GM21576 (cell line): ENCODE data around the gene GTF2A1L.
"Not testable (repeated sequence)": the region's sequence is repeated elsewhere in the genome, so short reads cannot be mapped to it uniquely, and the experiment has no call there.

ENCODE experiments used
- ATAC-seq: cut with Tn5 transposase; IDR thresholded peaks from one replicate; pipeline ENCODE4 v1.9.1; 2021; ENCODE audit warnings: mild to moderate bottlenecking, moderate library complexity; ENCODE audit not compliant: unreplicated experiment

The GTF2A1L gene

DNA sequence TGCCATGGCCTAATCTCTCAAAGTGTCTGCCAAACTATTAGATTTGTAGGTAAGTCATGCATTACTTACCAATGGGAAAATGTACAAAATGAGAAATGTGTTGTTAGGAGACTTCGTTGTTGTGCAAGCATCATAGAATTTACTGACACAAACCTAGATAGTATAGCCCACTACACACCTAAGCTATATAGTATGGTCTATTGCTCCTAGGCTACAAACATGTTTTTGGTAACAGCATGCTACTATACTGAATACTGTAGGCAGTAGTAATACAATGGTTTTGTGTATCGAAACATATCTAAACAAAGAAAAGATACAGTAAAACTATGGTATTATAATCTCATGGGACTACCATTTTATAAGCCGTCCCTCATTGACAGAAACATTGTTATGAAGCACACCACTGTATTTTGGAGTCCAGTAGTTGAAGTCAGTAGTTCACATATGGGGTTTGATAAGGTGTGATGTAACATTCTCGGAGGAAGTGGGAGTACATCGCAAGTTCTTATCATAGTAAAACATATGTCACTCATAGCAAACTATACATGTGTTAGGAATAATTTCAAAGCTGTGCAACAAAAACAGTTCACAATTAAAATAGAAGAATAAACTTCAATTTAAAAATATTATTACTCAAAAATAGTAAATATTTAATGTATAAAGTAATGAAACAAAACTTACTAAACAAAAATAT is 12.0 kb upstream of the GTF2A1L start:
- ATAC-seq, result no peak

DNA sequence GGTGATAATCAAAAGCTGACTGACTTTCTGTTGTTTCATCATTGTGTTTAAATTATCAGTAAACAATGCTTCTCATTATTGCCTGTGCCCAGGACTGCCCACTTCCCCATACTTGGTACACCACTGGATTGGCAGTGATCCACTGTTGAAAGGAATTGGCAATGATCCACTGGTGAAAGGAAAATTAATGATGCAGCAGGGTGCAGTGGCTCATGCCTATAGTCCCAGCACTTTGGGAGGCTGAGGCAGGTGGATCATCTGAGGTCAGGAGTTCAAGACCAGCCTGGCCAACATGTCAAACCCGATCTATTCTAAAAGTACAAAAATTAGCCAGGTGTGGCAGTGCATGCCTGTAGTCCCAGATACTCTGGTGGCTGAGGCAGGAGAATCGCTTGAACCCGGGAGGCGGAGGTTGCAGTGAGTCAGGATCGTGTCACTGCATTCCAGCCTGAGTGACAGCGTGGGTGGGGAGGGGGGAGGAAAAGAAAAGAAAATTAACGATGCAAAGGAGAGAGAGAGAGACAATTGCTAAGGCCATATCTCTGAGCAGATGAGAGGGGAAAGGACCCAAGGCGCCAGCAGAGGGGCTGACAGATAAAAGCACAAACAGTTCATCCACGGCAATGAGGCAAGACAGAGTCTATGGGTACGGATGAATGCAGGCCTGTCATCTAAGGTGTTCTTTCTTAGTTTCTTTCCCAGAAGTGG is 10.2 kb upstream of the GTF2A1L start:
- ATAC-seq, result no peak

DNA sequence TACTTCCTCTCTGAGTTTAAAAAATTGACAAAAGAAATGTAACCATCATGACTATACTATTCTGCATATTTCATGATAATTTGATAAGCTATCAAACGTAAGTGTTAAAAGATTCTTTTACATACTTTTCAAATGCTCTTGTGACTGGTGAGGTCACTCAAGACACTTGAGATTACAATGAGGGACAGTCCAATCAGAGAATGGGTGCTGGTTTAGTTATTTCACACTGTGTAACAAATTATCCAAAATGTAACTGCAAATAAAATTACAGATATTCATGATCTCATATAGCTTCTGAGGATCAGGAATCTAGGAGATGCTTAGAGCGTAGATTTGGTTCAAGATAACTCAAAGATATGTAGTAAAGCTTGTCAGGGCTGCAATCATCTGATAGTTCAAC is 4.4 kb upstream of the GTF2A1L start:
- ATAC-seq, result no peak

DNA sequence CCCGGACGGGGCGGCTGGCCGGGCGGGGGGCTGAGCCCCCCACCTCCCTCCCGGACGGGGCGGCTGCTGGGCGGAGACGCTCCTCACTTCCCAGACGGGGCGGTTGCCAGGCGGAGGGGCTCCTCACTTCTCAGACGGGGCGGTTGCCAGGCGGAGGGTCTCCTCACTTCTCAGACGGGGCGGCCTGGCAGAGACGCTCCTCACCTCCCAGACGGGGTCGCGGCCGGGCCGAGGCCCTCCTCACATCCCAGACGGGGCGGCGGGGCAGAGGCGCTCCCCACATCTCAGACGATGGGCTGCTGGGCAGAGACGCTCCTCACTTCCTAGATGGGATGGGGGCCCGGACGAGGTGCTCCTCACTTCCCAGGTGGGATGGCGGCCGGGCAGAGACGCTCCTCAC is 3.1 kb upstream of the GTF2A1L start:
- ATAC-seq, result not testable (repeated sequence)

DNA sequence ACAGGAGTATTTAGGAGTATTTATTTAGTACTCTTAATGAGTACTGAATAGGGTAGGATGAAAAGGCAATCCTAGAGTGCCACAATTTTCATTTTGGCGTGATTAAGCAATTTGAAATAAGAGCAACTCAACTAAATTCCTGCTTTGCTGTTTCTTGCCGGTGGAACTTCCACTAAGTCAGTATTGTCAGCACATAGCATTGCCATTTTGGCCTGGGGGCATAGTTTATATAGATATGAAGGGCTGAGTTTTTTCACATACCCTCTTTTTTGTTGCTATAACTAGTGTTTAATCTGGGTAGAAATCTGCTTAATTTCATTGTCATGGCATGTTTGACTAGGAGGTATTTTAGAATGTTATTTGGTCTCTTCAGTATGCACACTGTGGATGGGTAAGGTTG is 1.9 kb downstream of the GTF2A1L start:
- no peak for ATAC-seq

DNA sequence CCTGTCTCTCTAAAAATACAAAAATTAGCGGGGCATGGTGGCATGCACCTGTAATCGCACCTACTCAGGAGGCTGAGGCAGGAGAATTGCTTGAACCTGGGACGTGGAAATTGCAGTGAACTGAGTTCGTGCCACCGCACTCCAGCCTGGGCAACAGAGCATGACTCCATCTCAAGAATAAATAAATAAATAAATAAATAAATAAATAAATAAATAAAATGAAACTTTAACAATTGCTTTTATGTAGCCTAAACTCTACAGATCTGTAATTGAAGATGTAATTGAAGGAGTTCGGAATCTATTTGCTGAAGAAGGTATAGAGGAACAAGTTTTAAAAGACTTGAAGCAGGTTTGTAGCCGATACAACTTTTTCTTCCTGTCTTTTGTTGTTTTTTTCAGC is 2.9 kb downstream of the GTF2A1L start:
- ATAC-seq, result no peak

DNA sequence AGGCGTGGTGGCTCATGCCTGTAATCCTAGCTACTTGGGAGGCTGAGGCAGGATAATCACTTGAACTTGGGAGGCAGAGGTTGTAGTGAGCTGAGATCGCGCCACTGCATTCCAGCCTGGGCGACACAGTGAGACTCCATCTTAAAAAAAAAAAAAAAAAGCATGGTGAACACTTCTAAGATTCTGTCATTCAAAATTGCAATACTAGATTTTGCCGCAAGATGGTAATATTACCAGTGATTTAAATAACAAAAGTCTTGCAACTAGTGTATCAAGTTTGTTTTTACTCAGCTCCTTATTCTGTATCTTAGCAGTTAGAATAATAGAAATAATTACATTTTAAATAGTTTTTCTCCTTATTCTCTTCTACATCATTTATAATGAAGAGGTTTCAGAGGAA is 5.0 kb downstream of the GTF2A1L start:
- not testable (repeated sequence) for ATAC-seq

DNA sequence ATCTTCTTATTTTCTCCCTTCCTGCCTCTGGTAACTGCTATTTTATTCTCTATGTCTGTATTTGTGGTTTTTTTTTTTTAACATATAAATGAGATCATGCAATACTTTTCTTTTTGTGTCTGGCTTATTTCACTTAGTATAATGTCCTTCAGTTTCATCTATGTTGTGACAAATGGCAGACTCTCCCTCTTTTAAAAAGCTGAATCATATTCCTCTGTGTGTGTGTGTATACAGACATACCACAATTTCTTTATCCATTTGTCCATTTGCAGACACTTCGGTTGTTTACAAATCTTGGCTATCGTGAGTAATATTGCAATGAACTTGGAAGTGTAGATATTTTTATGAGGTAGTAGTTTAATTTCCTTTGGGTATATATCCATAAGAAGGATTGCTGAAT is 7.0 kb downstream of the GTF2A1L start:
- ATAC-seq, result no peak

DNA sequence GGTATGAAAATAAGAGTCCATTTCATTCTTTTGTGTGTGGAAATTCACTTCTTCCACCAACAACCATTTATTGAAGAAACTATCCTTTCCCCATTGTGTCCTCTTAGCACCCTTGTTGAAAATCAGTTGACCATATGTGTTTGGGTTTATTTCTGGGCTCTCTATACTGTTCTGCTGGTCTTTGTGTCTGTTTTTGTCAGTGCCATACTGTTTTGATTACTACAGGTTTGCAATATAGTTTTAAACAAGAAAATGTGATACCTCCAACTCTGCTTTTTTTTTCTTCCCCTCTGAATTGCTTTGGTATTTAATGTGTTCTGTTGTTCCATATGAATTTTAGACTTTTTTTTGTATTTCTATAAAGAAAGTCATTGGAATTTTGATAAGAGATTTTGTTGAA is 8.4 kb downstream of the GTF2A1L start:
- no peak for ATAC-seq

DNA sequence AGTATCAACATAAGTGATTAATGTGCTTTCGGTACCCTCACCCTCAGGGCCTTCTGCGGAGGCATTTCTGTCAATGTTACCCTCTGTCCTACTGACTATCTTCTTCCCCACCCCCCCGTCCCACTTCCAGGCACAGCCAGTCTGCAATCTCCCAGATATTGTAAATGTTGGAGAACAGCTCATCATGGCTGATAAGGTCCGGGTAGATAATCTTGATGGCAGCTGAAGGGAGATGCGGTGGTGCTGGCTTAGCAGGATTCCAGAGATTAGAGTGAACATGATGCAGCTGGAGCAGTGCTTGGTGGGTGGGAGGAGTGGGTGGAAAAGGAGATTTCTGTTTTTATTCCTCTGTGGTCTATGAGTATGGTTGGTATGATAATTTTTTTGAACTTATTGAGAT is 15.5 kb downstream of the GTF2A1L start:
- no peak for ATAC-seq

DNA sequence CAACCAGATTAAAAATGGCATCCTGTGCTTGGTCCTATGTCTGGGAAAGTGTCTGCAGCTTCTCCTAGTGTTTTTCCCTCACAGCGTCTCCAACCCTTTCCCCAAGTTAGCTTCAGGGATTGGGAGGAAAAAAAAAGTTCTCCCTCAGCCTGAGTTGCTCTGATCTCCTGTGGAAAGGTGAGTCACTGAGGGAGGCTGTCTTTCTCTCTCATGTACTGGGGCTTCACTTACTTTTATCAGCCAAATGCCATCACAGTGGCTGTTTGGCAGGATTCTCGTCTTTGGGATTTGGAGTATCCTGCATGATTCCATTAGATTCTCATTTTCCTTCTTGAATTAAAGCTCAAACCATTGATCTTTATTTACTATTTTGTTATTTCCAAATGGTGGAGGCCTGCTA is 18.1 kb downstream of the GTF2A1L start:
- no peak for ATAC-seq

DNA sequence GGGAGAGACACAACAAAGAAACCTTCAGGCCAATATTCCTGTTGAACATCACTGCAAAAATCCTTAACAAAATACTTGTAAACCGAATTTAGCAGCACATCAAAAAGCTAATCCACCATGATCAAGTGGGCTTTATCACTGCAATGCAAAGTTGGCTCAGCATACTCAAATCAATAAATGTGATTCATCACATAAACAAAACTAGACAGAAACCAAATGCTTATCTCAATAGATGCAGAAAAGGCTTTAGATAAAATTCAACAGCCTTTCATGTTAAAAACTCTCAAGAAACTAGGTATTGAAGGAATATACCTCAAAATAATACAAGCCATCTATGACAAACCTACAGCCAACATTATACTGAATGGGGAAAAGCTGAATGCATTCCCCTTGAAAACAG is 20.6 kb downstream of the GTF2A1L start:
- ATAC-seq, result no peak

DNA sequence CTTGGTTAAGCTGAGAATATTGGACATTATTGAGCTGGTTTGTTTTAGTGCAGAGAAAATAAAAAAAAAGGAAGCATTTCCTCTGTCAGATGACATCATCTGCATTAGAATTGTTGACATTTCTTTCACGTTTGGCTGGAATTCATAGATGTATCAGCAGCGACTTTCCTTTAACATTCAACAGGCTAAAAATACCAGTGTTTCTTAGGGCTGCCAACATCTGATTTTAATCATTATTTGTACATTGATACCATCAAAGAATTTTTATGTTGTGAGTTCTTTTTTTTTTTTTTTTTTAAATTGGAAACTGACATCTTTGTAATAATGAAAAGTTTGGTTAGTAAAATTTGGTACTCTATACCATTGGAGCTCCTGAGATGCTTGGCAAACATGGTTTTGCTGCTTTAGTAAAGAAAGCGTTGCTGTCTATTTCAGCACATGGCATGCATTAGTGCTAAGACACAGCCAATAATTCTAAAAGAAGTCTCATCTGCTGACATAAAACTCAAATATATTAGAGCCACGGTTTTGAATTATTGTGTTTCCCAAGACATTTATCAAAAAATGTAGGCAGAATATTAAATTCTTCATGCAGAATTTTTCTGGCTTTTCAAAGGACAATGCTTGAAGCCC is 33.6 kb downstream of the GTF2A1L start:
- ATAC-seq, result no peak

DNA sequence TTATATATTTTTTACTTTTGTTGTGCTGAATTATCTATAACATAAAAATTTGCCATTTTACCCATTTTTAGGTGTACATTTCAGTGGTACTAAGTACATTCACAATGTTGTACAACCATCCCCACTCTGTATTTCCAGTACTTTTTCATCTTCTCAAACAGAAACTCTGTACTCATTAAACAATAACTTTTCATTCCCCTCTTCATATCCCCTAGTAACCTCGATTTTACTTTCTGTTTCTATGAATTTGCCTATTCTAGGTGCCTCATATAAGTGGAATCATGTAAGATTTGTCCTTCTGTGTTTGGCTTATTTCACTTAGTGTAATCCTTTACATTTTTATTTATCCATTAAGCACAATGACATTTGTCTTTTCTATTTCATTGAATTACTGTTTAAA is 51.3 kb downstream of the GTF2A1L start:
- no peak for ATAC-seq

DNA sequence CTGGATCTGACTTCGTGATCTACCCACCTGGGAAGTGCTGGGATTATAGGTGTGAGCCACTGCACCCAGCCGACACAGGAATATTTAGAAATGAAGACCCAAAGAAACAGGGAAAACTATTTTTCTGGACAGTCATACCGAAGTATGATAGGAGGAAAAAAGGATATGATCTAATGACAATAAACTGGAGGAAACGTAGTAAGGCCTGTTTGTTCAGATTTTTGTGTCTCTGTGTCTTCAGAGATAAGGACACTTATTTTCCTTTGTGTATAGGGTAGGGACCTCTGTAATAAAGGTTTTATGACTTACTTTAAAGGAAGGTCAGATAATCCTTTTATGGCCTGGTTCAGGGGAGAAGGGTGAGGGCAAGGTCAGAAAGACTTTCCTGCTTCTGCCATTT is 55.9 kb downstream of the GTF2A1L start:
- no peak for ATAC-seq

DNA sequence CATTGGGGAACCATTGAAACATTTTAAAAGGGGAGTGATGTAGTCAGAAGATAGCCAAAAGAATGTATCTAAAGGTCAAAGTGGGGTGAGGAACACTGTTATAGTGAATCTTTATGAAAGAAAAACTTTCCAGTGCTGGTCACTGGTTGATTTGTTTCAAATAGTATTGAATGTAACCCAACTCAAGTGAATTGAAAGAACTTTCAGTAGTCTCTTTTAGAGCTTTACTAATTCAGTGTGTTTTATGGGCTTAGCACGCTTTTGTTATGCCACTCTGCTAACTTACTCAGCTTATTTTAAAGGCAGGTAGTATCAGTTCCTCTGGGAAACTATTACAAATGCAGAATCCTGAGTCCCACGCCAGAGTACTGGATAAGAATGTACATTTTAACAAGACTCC is 57.3 kb downstream of the GTF2A1L start:
- ATAC-seq, result no peak

DNA sequence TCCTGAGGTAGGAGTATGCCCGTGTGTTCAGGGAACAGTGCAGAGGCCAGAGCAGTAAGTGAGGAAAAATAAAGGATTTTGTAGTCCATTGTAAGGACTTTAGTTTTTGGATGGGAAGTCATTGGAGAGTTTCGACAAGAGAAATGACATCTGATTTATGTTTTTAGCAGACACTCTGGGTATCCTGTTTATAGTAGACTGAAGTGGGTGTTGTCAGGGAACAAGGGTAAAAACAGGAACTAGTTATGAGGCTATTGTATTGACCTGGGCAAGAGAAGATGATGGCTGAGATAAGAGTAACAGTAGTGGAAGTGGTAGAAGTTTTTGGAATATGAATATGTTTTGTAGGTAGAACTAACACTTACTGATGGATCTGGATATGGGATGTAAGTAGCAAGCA is 59.8 kb downstream of the GTF2A1L start:
- no peak for ATAC-seq

DNA sequence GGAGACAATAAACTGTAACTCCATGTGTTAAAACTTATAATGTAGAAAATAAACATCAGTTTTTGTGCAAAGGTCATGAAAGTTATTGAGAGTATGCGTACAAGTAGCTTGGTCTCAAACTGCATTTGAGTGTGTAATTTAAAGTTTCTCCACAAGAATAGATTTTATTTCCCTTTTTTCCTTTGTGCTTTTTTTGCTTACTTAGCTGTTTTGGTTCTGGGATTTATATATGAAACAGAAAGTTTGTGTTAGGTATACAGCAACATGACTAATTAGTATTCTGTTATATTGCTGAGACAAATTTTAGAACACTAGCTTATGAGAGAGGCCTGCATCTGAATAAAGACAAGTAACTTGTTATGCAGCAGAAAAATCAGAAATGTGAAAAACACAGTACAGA is 67.5 kb downstream of the GTF2A1L start:
- ATAC-seq, result no peak

DNA sequence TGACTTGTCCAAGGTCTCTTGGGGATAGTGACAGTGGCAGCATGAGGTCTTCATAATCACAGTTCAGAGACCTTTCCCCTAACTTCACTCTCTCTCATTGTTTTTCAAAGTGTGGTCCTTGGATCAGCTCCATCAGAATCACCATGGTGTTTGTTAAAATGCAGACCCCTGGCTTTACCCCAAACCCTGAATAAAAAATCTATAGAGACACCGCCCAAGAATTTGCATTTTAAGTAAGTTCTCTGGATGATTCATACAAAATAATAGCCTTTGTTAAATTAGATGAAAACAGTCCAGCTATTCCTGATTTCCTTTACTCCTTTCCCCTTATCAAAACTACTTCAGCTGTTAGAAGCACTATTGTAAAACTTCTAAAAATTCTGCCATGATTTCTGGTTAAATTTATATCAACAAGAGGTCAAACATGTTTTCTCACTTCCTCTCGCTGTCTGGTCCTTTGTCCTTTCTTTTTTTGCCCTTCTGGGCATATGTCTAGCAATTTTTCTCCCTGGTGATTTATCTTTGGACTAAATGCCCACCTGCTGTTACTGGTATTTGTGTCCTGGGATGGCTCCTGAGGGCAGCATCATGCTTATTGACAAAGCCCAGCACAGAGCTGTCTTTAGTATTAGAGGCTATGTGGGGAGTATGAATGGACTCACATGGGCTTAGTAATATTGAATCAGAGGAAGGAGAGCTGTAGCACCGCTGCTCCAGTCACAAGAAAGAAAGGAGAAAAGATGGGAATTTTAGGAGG is 74.5 kb downstream of the GTF2A1L start:
- no peak for ATAC-seq

DNA sequence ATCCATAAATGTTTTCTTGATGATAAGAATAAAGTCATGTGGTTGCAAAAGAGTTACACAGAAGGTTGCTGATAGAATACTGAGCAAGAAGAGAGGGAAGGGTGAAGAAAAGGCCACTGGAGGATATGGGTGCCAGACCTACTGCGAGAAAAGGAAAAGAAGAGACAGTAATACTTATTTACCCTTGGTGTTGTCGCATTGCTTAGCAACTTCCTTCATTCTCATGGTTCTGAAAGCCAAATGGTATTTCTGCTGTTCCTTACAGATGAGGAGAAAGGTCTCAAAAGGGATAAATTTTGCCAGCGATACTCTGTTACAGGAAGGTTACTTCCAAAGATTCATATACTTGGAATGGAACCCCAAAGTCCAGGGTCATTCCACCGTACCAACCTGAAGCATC is 75.4 kb downstream of the GTF2A1L start:
- ATAC-seq, result no peak

DNA sequence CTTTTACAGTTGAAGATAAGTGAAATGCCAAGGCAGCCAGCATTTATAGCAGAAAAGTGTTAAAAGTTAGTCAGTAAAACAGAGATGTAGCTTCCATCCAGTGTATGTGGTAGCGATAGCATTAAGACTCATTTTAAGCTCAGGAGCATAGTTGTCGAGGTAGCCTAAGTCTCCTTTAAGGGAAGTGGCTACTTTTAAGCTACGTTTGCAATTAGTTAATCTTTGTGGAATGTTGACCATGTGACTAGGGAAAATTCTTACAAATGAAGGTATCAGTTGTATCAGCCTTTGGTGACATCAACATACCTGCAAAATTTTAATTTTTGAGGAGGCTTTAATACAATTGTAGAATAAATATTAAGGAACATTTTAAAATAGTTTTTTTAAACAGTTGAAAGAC is 76.0 kb downstream of the GTF2A1L start:
- ATAC-seq, result no peak

DNA sequence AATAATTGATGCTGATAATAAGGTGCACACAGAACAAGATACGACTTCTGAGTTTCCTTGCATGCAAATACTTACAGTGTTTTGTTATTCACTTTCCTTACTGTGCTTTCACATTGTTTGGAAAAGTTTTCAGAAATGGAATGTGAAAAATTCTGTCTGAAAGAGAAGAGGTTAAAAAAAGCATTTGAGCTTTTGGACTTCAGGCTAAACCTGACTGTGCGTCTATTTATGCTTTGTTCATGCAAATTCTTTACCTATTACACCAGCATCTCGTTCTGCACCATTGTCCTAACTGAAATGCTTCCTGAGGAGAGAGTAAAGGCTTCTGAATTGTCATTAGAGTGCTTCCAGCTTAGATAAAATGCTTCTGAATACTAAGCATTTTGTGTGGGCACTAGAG is 76.5 kb downstream of the GTF2A1L start:
- ATAC-seq, result no peak
